Ovary (tissue), 9 donors: ENCODE data around the gene ANLN. TPM values are rescaled to one million over a fixed set of nuclear protein-coding genes. Genes with fewer than 3 reads are reported as not detected.

Source experiments
- DNase-seq, 5 donors: peaks; one replicate each; pipeline ENCODE4 v3.0.0-alpha.2; 2019 to 2020
- H3K27ac ChIP-seq, 2 donors: fragments of 200-600 bp; one replicate each; pipeline versions ENCODE4 v1.5.1 to v1.8.0; 2019 to 2022
- H3K27me3 ChIP-seq: fragments of 200-600 bp; one replicate; pipeline ENCODE4 v1.8.0; 2022
- H3K36me3 ChIP-seq: fragments of 200-600 bp; sonication (generic); one replicate; pipeline ENCODE4 v1.5.1; 2019
- H3K4me1 ChIP-seq: one replicate; pipeline ENCODE4 v1.8.1; 2013; ENCODE audit warnings: mild to moderate bottlenecking, moderate library complexity; ENCODE audit not compliant: insufficient read depth
- H3K4me3 ChIP-seq: fragments of 200-600 bp; sonication (generic); one replicate; pipeline ENCODE4 v1.5.1; 2017
- H3K9me3 ChIP-seq, 2 donors: fragments of 200-600 bp in 1 of 2; sonication (generic) in 1 of 2; one replicate each; pipeline versions ENCODE4 v1.5.1 to v1.8.1; 2013 to 2019; ENCODE audit warnings: mild to moderate bottlenecking in 1 of 2, moderate library complexity in 1 of 2
- CTCF ChIP-seq, 3 donors: fragments of 450-650 bp in 2 of 3; fragments of 200-600 bp in 1 of 3; IDR thresholded peaks; one replicate each; pipeline versions ENCODE4 v1.5.1 to v1.8.0; 2016 to 2022; ENCODE audit warnings: antibody characterized with exemption in 3 of 3, mild to moderate bottlenecking in 1 of 3
- EP300 ChIP-seq: sonication (generic); formaldehyde crosslinking; IDR thresholded peaks from one replicate; pipeline ENCODE4 v1.6.1; 2017; ENCODE audit warnings: antibody characterized with exemption
- POLR2A ChIP-seq: fragments of 450-650 bp; IDR thresholded peaks from one replicate; pipeline ENCODE4 v1.6.1; 2017; ENCODE audit warnings: antibody characterized with exemption, mild to moderate bottlenecking, moderate library complexity
- WGBS, 3 donors: extraction: QIAGEN DNeasy Blood & Tissue Kit in 1 of 3; methylation state at CpG; one replicate each; pipeline versions ENCODE4 v1.1.5 to v1.1.7; 2013 to 2017; 5-methylcytosine and 5-hydroxymethylcytosine counted together
- intact Hi-C, 4 donors: fragments of 100-400 bp; cut with DNase I; formaldehyde crosslinking; loops; one replicate each; pipeline versions ENCODE4 v1.11.0 to v1.15.1; 2022 to 2023
- polyA plus RNA-seq, 2 donors: library from polyadenylated mRNA; stranded (reverse); fragments of 200-250 nt in 1 of 2; fragments of 350-450 nt in 1 of 2; fragmentation: Illumina TruSeq in 1 of 2; extraction: RNeasy Lipid Tissue Mini Kit (QIAGEN cat#74804) in 1 of 2; gene quantifications; one replicate each; pipeline ENCODE4 v1.2.3, GENCODE V29; 2013 to 2014
- total RNA-seq, 7 donors: library from RNA; depleted of rRNA in 2 of 7; stranded (reverse); fragments of >200 nt in 2 of 7; fragmentation: NEBNext Ultra II Directional in 3 of 7; extraction: Animal tissue kit (Norgen Biotek cat#: 25700) in 3 of 7; gene quantifications; one replicate each; pipeline versions ENCODE4 v1.1.0 to v1.2.4, GENCODE V29; 2016 to 2023
- donor health status: DM: no; HTN: no; CAD: no; lungs with moderate emphysema.
- donor health status: DM: no; HTN: no; CAD: no.
- donor health status: Bipolar disorder and iron deficiency.
- donor health status: DM: yes; HTN: yes; CAD: no.
- donor health status: DM: no; HTN: no; CAD: no.
- donor health status: DM: yes; HTN: yes; CAD: no.

The ANLN gene
- total and polyA plus RNA-seq, 9 donors, result 0.50 to 6.0 (median 2.6) TPM

- Histone ChIP-seq H3K9me3 (no peaks in the 10 kb centered on the region), H3K4me3 (no peak overlapping the region), H3K27ac (peak overlapping the region; percentile 29 to 80), H3K36me3 (no peaks in the 10 kb centered on the region), H3K4me1 (peaks cover 4% of the 10 kb centered on the region), H3K27me3 (no peaks in the 10 kb centered on the region)
- WGBS, 3 donors, result 15 to 20% (median 17%) methylated on average over 4 of the region's 4 CpGs
- no peak for DNase-seq
- TF ChIP-seq CTCF (IDR thresholded peaks at IDR 0.05) (no peak), EP300 (no peak), POLR2A (no peak)
- intact Hi-C loops, result no loop called here
These were observed 1.2 kb upstream of the ANLN start for GRCh38 chr7:36388423-36388822.

- Histone ChIP-seq H3K36me3 (no peaks in the 10 kb centered on the region), H3K9me3 (no peaks in the 10 kb centered on the region), H3K27ac (peak overlapping the region in 1 of 2 donors; percentile 52), H3K4me3 (peak overlapping the region; percentile 54), H3K27me3 (no peaks in the 10 kb centered on the region), H3K4me1 (peaks cover 4% of the 10 kb centered on the region)
- 1 to 2% (median 2%) methylated on average over 26 of the region's 26 CpGs for WGBS, 3 donors
- TF ChIP-seq POLR2A (no peak), CTCF (IDR thresholded peaks at IDR 0.05) (no peak), EP300 (no peak)
- intact Hi-C loops, result no loop called here
- DNase-seq, result peak; percentile 50 to 75 (median 66)
These were observed 783 bp downstream of the ANLN start for GRCh38 chr7:36390199-36391090.

GRCh38 chr7:36391436-36392198 lies 2.0 kb downstream of the ANLN start:
- intact Hi-C loops, result no loop called here
- Histone ChIP-seq H3K4me3 (no peak overlapping the region), H3K27ac (no peak overlapping the region), H3K4me1 (peaks cover 4% of the 10 kb centered on the region), H3K36me3 (no peaks in the 10 kb centered on the region), H3K27me3 (no peaks in the 10 kb centered on the region), H3K9me3 (no peaks in the 10 kb centered on the region)
- 43 to 49% (median 43%) methylated on average over 10 of the region's 10 CpGs for WGBS, 3 donors
- no peak for DNase-seq
- TF ChIP-seq POLR2A (no peak), EP300 (no peak), CTCF (IDR thresholded peaks at IDR 0.05) (no peak)

- WGBS, 3 donors, result 10 to 39% (median 16%) methylated on average over 1 of the region's 1 CpG
- H3K4me1 ChIP-seq, result peaks cover 4% of the 10 kb centered on the region
- H3K9me3 ChIP-seq, result no peaks in the 10 kb centered on the region
- no peak overlapping the region for H3K27ac ChIP-seq
- intact Hi-C loops, result no loop called here
- no peaks in the 10 kb centered on the region for H3K36me3 ChIP-seq
- TF ChIP-seq POLR2A (no peak), EP300 (no peak), CTCF (IDR thresholded peaks at IDR 0.05) (no peak)
- DNase-seq, result no peak
- H3K4me3 ChIP-seq, result no peak overlapping the region
- H3K27me3 ChIP-seq, result no peaks in the 10 kb centered on the region
These were observed 4.2 kb downstream of the ANLN start for GRCh38 chr7:36393826-36394225.
